ENCODE results near the gene BTNL3. TPM values are rescaled to one million over a fixed set of nuclear protein-coding genes. Genes with fewer than 3 reads are reported as not detected.
"Not testable (repeated sequence)": the region's sequence is repeated elsewhere in the genome, so short reads cannot be mapped to it uniquely, and the experiment has no call there.

BTNL3 gene
- total RNA-seq, 2 donors from 2014 or later = 0.26 TPM; not detected in 1

- peak; percentile 51 for ATAC-seq
- TF ChIP-seq CTCF (IDR thresholded peaks at IDR 0.05) = no peak
- no peak for TF ChIP-seq POLR2A (IDR thresholded peaks at IDR 0.05)
- H3K9me3 ChIP-seq = no peaks in the 10 kb centered on the region
- WGBS, 2 donors = 48 to 50% methylated on average over 8 to 11 of the region's 11 CpGs
- intact Hi-C loops (cut with DNase I) = no loop called here
- H3K27ac ChIP-seq = peak overlapping the region in 1 of 4 donors; percentile 17
- DNase-seq = peak in 1 of 4 donors; percentile 21
- H3K36me3 ChIP-seq (replicated peaks in 1 of 2; ENCODE audit: insufficient read depth in 1 of 2, low read depth in 2 of 2) = no peaks in the 10 kb centered on the region
- no peak overlapping the region for H3K4me3 ChIP-seq
- H3K4me1 ChIP-seq = no peaks in the 10 kb centered on the region
- no peaks in the 10 kb centered on the region for H3K27me3 ChIP-seq
These were observed 56.1 kb downstream of the BTNL3 start for GRCh38 chr5:181044662-181045305.

- TF ChIP-seq POLR2A (IDR thresholded peaks at IDR 0.05) (no peak), CTCF (IDR thresholded peaks at IDR 0.05) (peak in 1 of 7 experiments; percentile 13)
- Histone ChIP-seq H3K4me3 (no peak overlapping the region), H3K9me3 (no peaks in the 10 kb centered on the region), H3K27ac (peak overlapping the region in 2 of 4 donors; percentile 7 to 44), H3K4me1 (no peaks in the 10 kb centered on the region), H3K36me3 (replicated peaks in 1 of 2; ENCODE audit: insufficient read depth in 1 of 2, low read depth in 2 of 2) (no peaks in the 10 kb centered on the region), H3K27me3 (no peaks in the 10 kb centered on the region)
- ATAC-seq = no peak
- intact Hi-C loops (cut with DNase I) = no loop called here
- DNase-seq = no peak
- WGBS, 2 donors = 34 to 48% methylated on average over 8 to 10 of the region's 10 CpGs
These were observed 56.7 kb downstream of the BTNL3 start for GRCh38 chr5:181045316-181045715.

GRCh38 chr5:181045857-181046256 is 57.2 kb downstream of the BTNL3 start:
- ATAC-seq; H3K27me3 ChIP-seq; intact Hi-C loops (cut with DNase I); DNase-seq; H3K4me3 ChIP-seq; H3K9me3 ChIP-seq; H3K36me3 ChIP-seq (replicated peaks in 1 of 2; ENCODE audit: insufficient read depth in 1 of 2, low read depth in 2 of 2); H3K4me1 ChIP-seq: not testable (repeated sequence)
- peak overlapping the region in 1 of 4 donors; percentile 44 for H3K27ac ChIP-seq
- 26 to 38% methylated on average over 1 of the region's 1 CpG for WGBS, 2 donors

GRCh38 chr5:181047288-181047687 is 58.6 kb downstream of the BTNL3 start:
- H3K4me1 ChIP-seq = peaks cover 4% of the 10 kb centered on the region
- H3K9me3 ChIP-seq = no peaks in the 10 kb centered on the region
- no peaks in the 10 kb centered on the region for H3K36me3 ChIP-seq (replicated peaks in 1 of 2; ENCODE audit: insufficient read depth in 1 of 2, low read depth in 2 of 2)
- WGBS, 2 donors = 61 to 71% methylated on average over 2 of the region's 2 CpGs
- no peak for ATAC-seq
- no peak overlapping the region for H3K4me3 ChIP-seq
- H3K27ac ChIP-seq = no peak overlapping the region
- H3K27me3 ChIP-seq = peaks cover 0 to 3% of the 10 kb centered on the region in 2 donors
- TF ChIP-seq POLR2A (IDR thresholded peaks at IDR 0.05) (no peak), CTCF (IDR thresholded peaks at IDR 0.05) (no peak)
- intact Hi-C loops (cut with DNase I) = no loop called here
- no peak for DNase-seq

GRCh38 chr5:181047921-181048320 is 59.3 kb downstream of the BTNL3 start:
- Histone ChIP-seq H3K36me3 (replicated peaks in 1 of 2; ENCODE audit: insufficient read depth in 1 of 2, low read depth in 2 of 2) (no peaks in the 10 kb centered on the region), H3K4me1 (peaks cover 8% of the 10 kb centered on the region), H3K27ac (no peak overlapping the region), H3K4me3 (no peak overlapping the region), H3K27me3 (peaks cover 0 to 7% of the 10 kb centered on the region in 2 donors), H3K9me3 (no peaks in the 10 kb centered on the region)
- no peak for TF ChIP-seq POLR2A (IDR thresholded peaks at IDR 0.05)
- TF ChIP-seq CTCF (IDR thresholded peaks at IDR 0.05) = no peak
- DNase-seq (no peak), ATAC-seq (no peak)
- WGBS, 2 donors = 86 to 89% methylated on average over 14 to 15 of the region's 15 CpGs
- intact Hi-C loops (cut with DNase I) = no loop called here

All from body of pancreas (tissue), 4 donors.